Activated naive CD4-positive, alpha-beta T cell treated with anti-CD3 and anti-CD28 coated beads, Interleukin-2, amount 50 U/mL, for 16 hours (primary cell): ENCODE measurements around the gene ANKRD42.
A peak's percentile ranks its signal among the peaks of the same experiment; 100 is the strongest.
"Not testable (repeated sequence)": the region's sequence is repeated elsewhere in the genome, so short reads cannot be mapped to it uniquely, and the experiment has no call there.

Source experiments
- DNase-seq: peaks from one replicate; pipeline ENCODE4 v3.0.0-alpha.2; 2020

ANKRD42 gene

GRCh38 chr11:83174008-83174407 lies 19.5 kb upstream of the ANKRD42 start:
- DNase-seq: no peak

- DNase-seq: no peak
Measured at GRCh38 chr11:83175815-83176214, 17.7 kb upstream of the ANKRD42 start.

- DNase-seq: no peak
Measured at GRCh38 chr11:83181815-83182214, 11.7 kb upstream of the ANKRD42 start.

GRCh38 chr11:83185767-83186166 lies 7.7 kb upstream of the ANKRD42 start:
- DNase-seq: no peak

GRCh38 chr11:83187465-83187864 lies 6.0 kb upstream of the ANKRD42 start:
- DNase-seq: no peak

GRCh38 chr11:83191491-83191890 lies 2.0 kb upstream of the ANKRD42 start:
- no peak for DNase-seq

- DNase-seq: no peak
Measured at GRCh38 chr11:83191986-83192385, 1.5 kb upstream of the ANKRD42 start.

GRCh38 chr11:83192606-83193245 lies 786 bp upstream of the ANKRD42 start:
- no peak for DNase-seq

GRCh38 chr11:83194281-83195142 lies 1.0 kb downstream of the ANKRD42 start:
- peak; percentile 52 for DNase-seq

GRCh38 chr11:83195143-83195466 lies 1.6 kb downstream of the ANKRD42 start:
- DNase-seq: no peak

GRCh38 chr11:83195649-83196048 lies 2.1 kb downstream of the ANKRD42 start:
- no peak for DNase-seq

GRCh38 chr11:83200035-83200434 lies 6.5 kb downstream of the ANKRD42 start:
- DNase-seq: no peak

GRCh38 chr11:83205608-83206185 lies 12.2 kb downstream of the ANKRD42 start:
- no peak for DNase-seq

- DNase-seq: no peak
Measured at GRCh38 chr11:83206221-83206620, 12.7 kb downstream of the ANKRD42 start.

- DNase-seq: not testable (repeated sequence)
Measured at GRCh38 chr11:83206771-83207382, 13.4 kb downstream of the ANKRD42 start.

- DNase-seq: no peak
Measured at GRCh38 chr11:83219095-83219494, 25.6 kb downstream of the ANKRD42 start.

GRCh38 chr11:83220260-83220659 lies 26.7 kb downstream of the ANKRD42 start:
- DNase-seq: no peak

- DNase-seq: no peak
Measured at GRCh38 chr11:83221694-83222093, 28.2 kb downstream of the ANKRD42 start.

- DNase-seq: no peak
Measured at GRCh38 chr11:83222499-83222898, 29.0 kb downstream of the ANKRD42 start.

GRCh38 chr11:83223457-83223856 lies 29.9 kb downstream of the ANKRD42 start:
- no peak for DNase-seq

GRCh38 chr11:83235825-83236224 lies 42.3 kb downstream of the ANKRD42 start:
- DNase-seq: no peak

- DNase-seq: no peak
Measured at GRCh38 chr11:83238111-83238510, 44.6 kb downstream of the ANKRD42 start.

- no peak for DNase-seq
Measured at GRCh38 chr11:83241291-83241946, 47.9 kb downstream of the ANKRD42 start.
